Neuron (in vitro differentiated cells): ENCODE measurements around the gene TRIM66.

ENCODE experiments used
- H2AFZ ChIP-seq: one replicate; pipeline ENCODE4 v1.6.1; 2013; ENCODE audit warnings: low read depth, mild to moderate bottlenecking, inconsistent platforms, low read length, moderate library complexity
- H3K27me3 ChIP-seq: one replicate; pipeline ENCODE4 v1.6.1; 2013; ENCODE audit warnings: low read length; ENCODE audit not compliant: insufficient read depth
- H3K36me3 ChIP-seq: one replicate; pipeline ENCODE4 v1.6.1; 2013; ENCODE audit warnings: low read length; ENCODE audit not compliant: insufficient read depth
- H3K4me1 ChIP-seq: one replicate; pipeline ENCODE4 v1.6.1; 2013; ENCODE audit warnings: low read length; ENCODE audit not compliant: insufficient read depth
- H3K4me3 ChIP-seq: 2 replicates; pipeline ENCODE4 v1.5.1; 2013; ENCODE audit warnings: mild to moderate bottlenecking, low read length, moderate library complexity
- H3K9me3 ChIP-seq: one replicate; pipeline ENCODE4 v1.6.1; 2013; ENCODE audit warnings: low read length

The TRIM66 gene

GRCh38 chr11:8573777-8574176 is 108.7 kb downstream of the TRIM66 start:
- Histone ChIP-seq H3K27me3 (no peaks in the 10 kb centered on the region), H3K4me1 (no peaks in the 10 kb centered on the region), H3K36me3 (no peaks in the 10 kb centered on the region), H3K4me3 (no peak overlapping the region), H2AFZ (no peak overlapping the region), H3K9me3 (no peaks in the 10 kb centered on the region)

DNA sequence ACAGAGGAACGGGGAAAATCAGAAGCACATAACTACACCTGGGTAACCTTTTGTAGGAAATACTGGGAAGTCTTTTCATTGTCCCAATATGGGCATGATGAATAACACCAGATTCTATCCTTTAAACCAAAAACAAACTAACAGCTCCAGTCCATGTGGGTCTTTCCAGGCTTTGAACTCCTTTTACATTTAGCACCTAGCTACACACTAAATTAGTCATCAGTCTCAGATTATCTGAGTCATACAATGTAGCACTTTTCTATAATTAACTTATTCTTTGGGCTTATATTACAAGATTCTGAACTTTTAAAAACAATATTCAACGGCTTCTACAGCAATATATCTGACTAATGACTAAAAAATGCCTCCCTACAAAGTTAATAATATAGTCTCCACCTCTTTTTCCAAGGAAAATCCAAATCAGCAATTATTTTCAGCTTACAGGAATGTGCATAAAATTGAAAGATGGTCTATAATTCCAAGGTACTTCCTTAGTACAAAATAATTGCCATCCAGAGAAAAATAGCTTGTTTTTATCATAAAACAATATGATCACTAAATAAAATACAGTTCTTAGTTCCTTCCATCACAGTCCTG is 114.8 kb downstream of the TRIM66 start:
- H3K4me1 ChIP-seq: no peaks in the 10 kb centered on the region
- no peak overlapping the region for H2AFZ ChIP-seq
- no peak overlapping the region for H3K4me3 ChIP-seq
- H3K9me3 ChIP-seq: no peaks in the 10 kb centered on the region
- H3K27me3 ChIP-seq: no peaks in the 10 kb centered on the region
- H3K36me3 ChIP-seq: no peaks in the 10 kb centered on the region

DNA sequence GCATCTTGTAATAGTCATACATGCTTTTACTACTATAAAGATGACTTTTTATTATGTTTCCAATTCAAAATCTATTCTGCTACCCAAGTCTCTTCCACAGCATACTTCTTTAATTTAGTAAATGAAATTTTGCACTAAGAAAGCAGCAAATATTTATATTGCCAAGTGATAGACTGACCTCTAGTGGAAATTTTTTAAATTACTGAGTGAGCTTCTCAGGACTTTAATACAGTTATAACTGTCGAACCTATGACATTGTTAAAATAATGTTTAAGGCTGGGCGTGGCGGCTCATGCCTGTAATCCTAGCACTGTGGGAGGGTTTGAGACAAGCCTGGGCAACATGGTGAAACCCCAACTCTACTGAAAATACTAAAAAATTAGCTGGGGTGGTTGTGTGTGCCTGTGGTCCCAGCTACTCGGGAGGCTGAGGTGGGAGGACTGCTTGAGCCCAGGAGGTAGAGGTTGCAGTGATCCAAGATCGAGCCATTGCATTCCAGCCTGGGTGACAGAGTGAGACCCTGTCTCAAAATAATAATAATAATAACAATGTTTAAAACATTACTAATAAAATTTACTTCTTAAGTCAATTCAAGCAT is 115.8 kb downstream of the TRIM66 start:
- no peak overlapping the region for H3K4me3 ChIP-seq
- H2AFZ ChIP-seq: no peak overlapping the region
- H3K4me1 ChIP-seq: no peaks in the 10 kb centered on the region
- H3K27me3 ChIP-seq: no peaks in the 10 kb centered on the region
- H3K9me3 ChIP-seq: peaks cover 1% of the 10 kb centered on the region
- no peaks in the 10 kb centered on the region for H3K36me3 ChIP-seq

GRCh38 chr11:8564526-8564925 is 117.9 kb downstream of the TRIM66 start:
- Histone ChIP-seq H3K4me1 (no peaks in the 10 kb centered on the region), H3K36me3 (no peaks in the 10 kb centered on the region), H3K4me3 (no peak overlapping the region), H3K9me3 (peaks cover 6% of the 10 kb centered on the region), H2AFZ (no peak overlapping the region), H3K27me3 (no peaks in the 10 kb centered on the region)
